Measurements from ENCODE around the gene PGBD5. TPM values are rescaled to one million over a fixed set of nuclear protein-coding genes. Genes with fewer than 3 reads are reported as not detected.

The PGBD5 gene
- total and polyA plus RNA-seq, 9 of the 15 experiments (the other 6 are each of a cell fraction or from before 2014, with no cell fraction given) = under 0.01 to 0.40 (median 0.10) TPM; not detected in 3

DNA sequence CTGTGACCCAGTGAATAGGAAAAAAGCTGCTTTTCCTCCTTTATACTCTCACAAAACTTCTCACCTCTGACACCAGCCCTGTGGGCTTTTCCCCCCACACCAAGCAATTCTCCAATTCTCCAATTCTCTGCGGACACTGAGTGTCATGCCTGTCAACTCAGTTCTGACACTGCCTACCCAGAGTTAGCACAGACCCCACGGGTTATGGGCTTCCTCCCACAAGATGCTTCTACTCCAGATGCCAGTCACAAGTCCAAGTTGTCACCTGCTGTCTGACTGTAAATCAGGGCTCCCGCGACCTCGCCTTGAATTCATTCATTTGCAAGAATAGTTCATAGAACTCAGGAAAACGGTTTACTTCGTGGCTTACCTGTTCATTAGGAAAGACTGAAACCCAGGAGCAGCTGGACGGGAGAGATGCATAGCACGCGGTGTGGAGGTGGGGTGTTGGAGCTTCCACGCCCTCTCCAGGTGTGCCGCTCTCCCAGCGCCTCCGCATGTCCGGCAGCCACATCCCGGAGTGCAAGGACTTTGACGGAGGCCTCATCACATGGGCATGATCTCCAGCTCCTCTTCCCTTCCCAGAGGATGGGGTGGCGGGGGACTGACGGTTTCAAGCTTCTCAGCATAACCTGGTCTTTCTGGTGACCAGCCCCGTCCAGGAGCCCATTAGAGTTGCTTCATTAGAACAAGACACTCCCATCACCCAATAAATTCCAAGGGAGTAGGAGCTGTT is 154.7 kb downstream of the PGBD5 start:
- in situ Hi-C loops (cut with MboI) = no loop called here
- no peaks in the 10 kb centered on the region for H3K79me2 ChIP-seq (ENCODE audit: control insufficient read depth, insufficient read depth, low read length)
- no peak overlapping the region for H3K9ac ChIP-seq (ENCODE audit: insufficient read depth in 1 of 2, low read depth in 2 of 2, low read length in 2 of 2)
- H3K36me3 ChIP-seq (ENCODE audit: control insufficient read depth, insufficient read depth, low read length) = peaks cover 74% of the 10 kb centered on the region
- no TSS peak for BruUV-seq (replicated peaks)
- FAIRE-seq (no peak), DNase-seq (ENCODE audit: extremely low read depth in 1 of 4, low spot score in 3 of 4) (no peak), ATAC-seq (no peak)
- H3K27ac ChIP-seq (ENCODE audit: extremely low read depth, low read depth, low read length) = no peak overlapping the region
- POLR2A ChIA-PET = interaction anchor here (0.6 kb wide), 2 partner anchors 22 to 795 kb away, joined by 3 read pairs; no protein-coding TSS in a partner anchor
- no peak overlapping the region for H2AFZ ChIP-seq (ENCODE audit: low read depth, low read length)
- no peaks in the 10 kb centered on the region for H3K9me1 ChIP-seq (ENCODE audit: control insufficient read depth, insufficient read depth, low read length)
- H3K4me3 ChIP-seq = no peak overlapping the region
- CTCF ChIA-PET (ENCODE audit: low intra/inter-chr PET ratio) = no interaction called here
- H3K4me2 ChIP-seq (ENCODE audit: insufficient read depth, low read length) = no peak overlapping the region
- intact Hi-C loops (cut with micrococcal nuclease) = no loop called here
- WGBS (ENCODE audit: insufficient coverage, low coverage, missing lambda C conversion rate) = 93% methylated on average over 20 of the region's 20 CpGs
- no peaks in the 10 kb centered on the region; the same call in 1 of the 2 replicates for H4K20me1 ChIP-seq (replicated peaks; ENCODE audit: control insufficient read depth, insufficient read depth, low read length)
- H3K9me3 ChIP-seq (replicated peaks; ENCODE audit: control insufficient read depth, insufficient read depth, low read depth, low read length) = no peaks in the 10 kb centered on the region
- peaks cover 9 to 14% of the 10 kb centered on the region in 2 experiments for H3K4me1 ChIP-seq (replicated peaks in 1 of 2; ENCODE audit: control insufficient read depth in 2 of 2, insufficient read depth in 2 of 2, low read length in 2 of 2)
- H3K27me3 ChIP-seq (ENCODE audit: control insufficient read depth in 2 of 2, insufficient read depth in 2 of 2, low read length in 2 of 2) = no peaks in the 10 kb centered on the region
- TF ChIP-seq CTCFL (IDR thresholded peaks at IDR 0.05; ENCODE audit: borderline replicate concordance, insufficient read depth, low read depth, low read length, poor library complexity, severe bottlenecking) = no peak
- no peak for TF ChIP-seq SMARCC2 (IDR thresholded peaks at IDR 0.05; ENCODE audit: low read depth)
- no peak for TF ChIP-seq KAT8 (IDR thresholded peaks at IDR 0.05; ENCODE audit: low read depth)
- TF ChIP-seq EP300 (IDR thresholded peaks at IDR 0.05; ENCODE audit: low read length) = no peak
- TF ChIP-seq HDGF (IDR thresholded peaks at IDR 0.05) = no peak
- TF ChIP-seq NFATC3 (IDR thresholded peaks at IDR 0.05) = no peak
- no peak for TF ChIP-seq KHSRP (IDR thresholded peaks at IDR 0.05)
- TF ChIP-seq, protein P1, sequence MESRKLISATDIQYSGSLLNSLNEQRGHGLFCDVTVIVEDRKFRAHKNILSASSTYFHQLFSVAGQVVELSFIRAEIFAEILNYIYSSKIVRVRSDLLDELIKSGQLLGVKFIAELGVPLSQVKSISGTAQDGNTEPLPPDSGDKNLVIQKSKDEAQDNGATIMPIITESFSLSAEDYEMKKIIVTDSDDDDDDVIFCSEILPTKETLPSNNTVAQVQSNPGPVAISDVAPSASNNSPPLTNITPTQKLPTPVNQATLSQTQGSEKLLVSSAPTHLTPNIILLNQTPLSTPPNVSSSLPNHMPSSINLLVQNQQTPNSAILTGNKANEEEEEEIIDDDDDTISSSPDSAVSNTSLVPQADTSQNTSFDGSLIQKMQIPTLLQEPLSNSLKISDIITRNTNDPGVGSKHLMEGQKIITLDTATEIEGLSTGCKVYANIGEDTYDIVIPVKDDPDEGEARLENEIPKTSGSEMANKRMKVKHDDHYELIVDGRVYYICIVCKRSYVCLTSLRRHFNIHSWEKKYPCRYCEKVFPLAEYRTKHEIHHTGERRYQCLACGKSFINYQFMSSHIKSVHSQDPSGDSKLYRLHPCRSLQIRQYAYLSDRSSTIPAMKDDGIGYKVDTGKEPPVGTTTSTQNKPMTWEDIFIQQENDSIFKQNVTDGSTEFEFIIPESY (CRISPR knock-in tag; IDR thresholded peaks at IDR 0.05) = no peak
- TF ChIP-seq, protein P2, sequence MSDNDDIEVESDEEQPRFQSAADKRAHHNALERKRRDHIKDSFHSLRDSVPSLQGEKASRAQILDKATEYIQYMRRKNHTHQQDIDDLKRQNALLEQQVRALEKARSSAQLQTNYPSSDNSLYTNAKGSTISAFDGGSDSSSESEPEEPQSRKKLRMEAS (CRISPR knock-in tag; IDR thresholded peaks at IDR 0.05) = no peak
- no peak for TF ChIP-seq ZNF174 (CRISPR knock-in tag; IDR thresholded peaks at IDR 0.05)
- TF ChIP-seq BRF2 (IDR thresholded peaks at IDR 0.05; ENCODE audit: borderline replicate concordance, insufficient read depth, insufficient read length) = no peak
- no peak for TF ChIP-seq ZZZ3 (IDR thresholded peaks at IDR 0.05)
- no peak for TF ChIP-seq NONO (IDR thresholded peaks at IDR 0.05; ENCODE audit: low read depth in 2 of 2, low read length in 1 of 2)

All from K562 (cell line).